Measurements from ENCODE around the gene C5orf63. TPM values are rescaled to one million over a fixed set of nuclear protein-coding genes. Genes with fewer than 3 reads are reported as not detected.

C5orf63 gene
- total and polyA plus RNA-seq, 9 of the 15 experiments (the other 6 are each of a cell fraction or from before 2014, with no cell fraction given): 1.8 to 24.6 (median 6.2) TPM

DNA sequence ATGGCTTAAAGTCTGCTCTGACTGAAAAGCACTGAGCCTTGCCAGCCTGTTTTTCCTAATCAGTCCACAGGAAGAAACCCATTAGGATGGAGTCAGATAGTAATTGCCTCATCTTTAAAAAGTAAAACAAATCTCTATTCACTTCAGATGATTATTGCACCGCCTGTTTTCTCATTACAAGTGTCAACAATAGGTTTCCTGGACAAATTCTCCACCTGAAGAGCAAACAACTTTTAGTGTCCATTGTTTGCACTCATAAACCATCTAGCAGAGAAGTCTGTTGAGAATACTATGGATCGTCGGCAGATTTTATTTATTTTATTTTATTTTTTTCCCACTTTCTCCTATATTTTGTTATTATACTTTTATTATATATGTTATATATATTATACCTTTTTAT lies 20.3 kb downstream of the C5orf63 start (continued):
- TF ChIP-seq, protein P1, sequence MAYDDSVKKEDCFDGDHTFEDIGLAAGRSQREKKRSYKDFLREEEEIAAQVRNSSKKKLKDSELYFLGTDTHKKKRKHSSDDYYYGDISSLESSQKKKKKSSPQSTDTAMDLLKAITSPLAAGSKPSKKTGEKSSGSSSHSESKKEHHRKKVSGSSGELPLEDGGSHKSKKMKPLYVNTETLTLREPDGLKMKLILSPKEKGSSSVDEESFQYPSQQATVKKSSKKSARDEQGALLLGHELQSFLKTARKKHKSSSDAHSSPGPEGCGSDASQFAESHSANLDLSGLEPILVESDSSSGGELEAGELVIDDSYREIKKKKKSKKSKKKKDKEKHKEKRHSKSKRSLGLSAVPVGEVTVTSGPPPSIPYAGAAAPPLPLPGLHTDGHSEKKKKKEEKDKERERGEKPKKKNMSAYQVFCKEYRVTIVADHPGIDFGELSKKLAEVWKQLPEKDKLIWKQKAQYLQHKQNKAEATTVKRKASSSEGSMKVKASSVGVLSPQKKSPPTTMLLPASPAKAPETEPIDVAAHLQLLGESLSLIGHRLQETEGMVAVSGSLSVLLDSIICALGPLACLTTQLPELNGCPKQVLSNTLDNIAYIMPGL (CRISPR knock-in tag; IDR thresholded peaks at IDR 0.05): no peak

- Histone ChIP-seq H3K4me2 (ENCODE audit: insufficient read depth, low read length) (no peak overlapping the region), H3K4me1 (replicated peaks in 1 of 2; ENCODE audit: control insufficient read depth in 2 of 2, insufficient read depth in 2 of 2, low read length in 2 of 2) (no peaks in the 10 kb centered on the region), H3K9me1 (ENCODE audit: control insufficient read depth, insufficient read depth, low read length) (no peaks in the 10 kb centered on the region), H3K4me3 (no peak overlapping the region), H3K9ac (ENCODE audit: insufficient read depth in 1 of 2, low read depth in 2 of 2, low read length in 2 of 2) (no peak overlapping the region), H3K36me3 (ENCODE audit: control insufficient read depth, insufficient read depth, low read length) (no peaks in the 10 kb centered on the region; the same call in 2 of the 3 replicates), H3K27me3 (ENCODE audit: control insufficient read depth in 2 of 2, insufficient read depth in 2 of 2, low read length in 2 of 2) (no peaks in the 10 kb centered on the region), H4K20me1 (replicated peaks; ENCODE audit: control insufficient read depth, insufficient read depth, low read length) (no peaks in the 10 kb centered on the region), H2AFZ (ENCODE audit: low read depth, low read length) (no peak overlapping the region), H3K79me2 (ENCODE audit: control insufficient read depth, insufficient read depth, low read length) (no peaks in the 10 kb centered on the region), H3K27ac (ENCODE audit: extremely low read depth, low read depth, low read length) (no peak overlapping the region), H3K9me3 (replicated peaks; ENCODE audit: control insufficient read depth, insufficient read depth, low read depth, low read length) (no peaks in the 10 kb centered on the region)
- ChIA-PET CTCF (ENCODE audit: low intra/inter-chr PET ratio) (no interaction called here), POLR2A (no interaction called here)
- intact Hi-C loops (cut with micrococcal nuclease) (no loop called here), in situ Hi-C loops (cut with MboI) (no loop called here)
- WGBS (ENCODE audit: insufficient coverage, low coverage, missing lambda C conversion rate): 14% methylated on average over 1 of the region's 1 CpG
- BruUV-seq (replicated peaks): no TSS peak
- ATAC-seq: no peak
- TF ChIP-seq MYNN (IDR thresholded peaks at IDR 0.05) (no peak), MYNN (CRISPR knock-in tag; IDR thresholded peaks at IDR 0.05) (no peak), ZNF551 (CRISPR knock-in tag; IDR thresholded peaks at IDR 0.05) (no peak), ZC3H4 (CRISPR knock-in tag; IDR thresholded peaks at IDR 0.05; ENCODE audit: borderline replicate concordance) (no peak), E2F3 (CRISPR knock-in tag; IDR thresholded peaks at IDR 0.05) (no peak), FOSL1 (tag; conservative IDR thresholded peaks at IDR 0.05) (no peak), MCM7 (IDR thresholded peaks at IDR 0.05) (no peak), TAF9B (IDR thresholded peaks at IDR 0.05; ENCODE audit: partially characterized antibody) (no peak), RFX1 (IDR thresholded peaks at IDR 0.05) (no peak), GTF2E2 (tag; IDR thresholded peaks at IDR 0.05) (no peak), DDX20 (tag; IDR thresholded peaks at IDR 0.05; ENCODE audit: low read depth) (no peak), ZBTB8A (IDR thresholded peaks at IDR 0.05; ENCODE audit: partially characterized antibody) (no peak), ATF1 (CRISPR knock-in tag; IDR thresholded peaks at IDR 0.05) (no peak), ATF1 (tag; IDR thresholded peaks at IDR 0.05) (no peak), NCOA1 (IDR thresholded peaks at IDR 0.05; ENCODE audit: low read depth) (no peak), POU5F1 (IDR thresholded peaks at IDR 0.05; ENCODE audit: borderline replicate concordance, low read depth, low read length, partially characterized antibody) (no peak)
- TF ChIP-seq, protein P2, sequence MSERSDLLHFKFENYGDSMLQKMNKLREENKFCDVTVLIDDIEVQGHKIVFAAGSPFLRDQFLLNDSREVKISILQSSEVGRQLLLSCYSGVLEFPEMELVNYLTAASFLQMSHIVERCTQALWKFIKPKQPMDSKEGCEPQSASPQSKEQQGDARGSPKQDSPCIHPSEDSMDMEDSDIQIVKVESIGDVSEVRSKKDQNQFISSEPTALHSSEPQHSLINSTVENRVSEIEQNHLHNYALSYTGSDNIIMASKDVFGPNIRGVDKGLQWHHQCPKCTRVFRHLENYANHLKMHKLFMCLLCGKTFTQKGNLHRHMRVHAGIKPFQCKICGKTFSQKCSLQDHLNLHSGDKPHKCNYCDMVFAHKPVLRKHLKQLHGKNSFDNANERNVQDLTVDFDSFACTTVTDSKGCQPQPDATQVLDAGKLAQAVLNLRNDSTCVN (CRISPR knock-in tag; IDR thresholded peaks at IDR 0.05): no peak
- no peak for DNase-seq (ENCODE audit: extremely low read depth in 1 of 4, low spot score in 3 of 4)
- no peak for FAIRE-seq
Measured at GRCh38 chr5:127051591-127051990, 21.7 kb downstream of the C5orf63 start.
